ENCODE measurements around the gene LAMTOR2.

DNA sequence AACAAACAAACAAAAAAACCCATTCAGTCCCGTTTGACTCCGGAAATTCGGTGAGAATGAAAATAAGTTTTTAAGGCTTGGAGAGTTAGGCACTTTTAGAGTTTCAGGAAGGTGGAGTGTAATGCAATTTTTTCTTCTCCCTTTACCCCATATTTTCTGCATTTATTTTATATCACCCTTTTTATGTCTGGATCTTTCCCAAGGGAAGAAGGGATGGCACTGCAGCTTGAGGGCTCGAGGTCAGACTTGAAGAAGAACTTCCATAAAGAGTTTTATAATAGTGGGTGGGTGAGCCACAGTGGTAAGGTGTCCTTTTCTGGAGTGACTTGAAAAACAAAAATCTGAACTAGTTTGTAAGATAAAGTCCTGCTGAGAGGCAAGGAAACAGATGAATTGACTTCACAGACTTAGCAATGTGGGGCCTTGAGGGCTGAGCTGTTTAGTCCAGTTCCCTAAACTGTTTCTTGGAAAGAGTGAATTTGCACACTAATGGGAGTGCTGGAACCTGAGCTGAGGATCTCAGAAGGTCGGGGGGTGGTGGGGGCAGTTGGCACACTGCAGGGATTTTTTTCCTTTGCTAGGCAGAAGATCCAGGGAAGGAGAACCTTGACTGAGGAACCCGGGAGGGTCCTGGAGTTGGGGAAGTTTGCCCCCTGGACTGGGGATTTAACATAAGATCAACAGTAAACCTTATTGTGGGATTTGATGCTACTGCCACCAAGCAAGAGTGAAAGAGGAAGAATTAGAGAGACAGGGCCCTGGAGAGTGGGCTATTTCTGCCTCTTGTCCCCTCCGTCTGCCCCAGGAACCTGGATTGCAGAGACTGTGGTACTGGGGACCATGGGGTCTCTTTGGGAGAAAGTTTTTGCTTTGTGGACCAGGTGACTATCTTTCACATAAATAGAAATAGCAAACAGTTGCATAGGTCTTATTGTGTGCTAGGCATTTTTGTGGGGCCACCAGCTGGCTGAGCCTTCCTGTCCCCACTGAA, 29.5 kb downstream of the LAMTOR2 start:
- TF ChIP-seq, protein P1, sequence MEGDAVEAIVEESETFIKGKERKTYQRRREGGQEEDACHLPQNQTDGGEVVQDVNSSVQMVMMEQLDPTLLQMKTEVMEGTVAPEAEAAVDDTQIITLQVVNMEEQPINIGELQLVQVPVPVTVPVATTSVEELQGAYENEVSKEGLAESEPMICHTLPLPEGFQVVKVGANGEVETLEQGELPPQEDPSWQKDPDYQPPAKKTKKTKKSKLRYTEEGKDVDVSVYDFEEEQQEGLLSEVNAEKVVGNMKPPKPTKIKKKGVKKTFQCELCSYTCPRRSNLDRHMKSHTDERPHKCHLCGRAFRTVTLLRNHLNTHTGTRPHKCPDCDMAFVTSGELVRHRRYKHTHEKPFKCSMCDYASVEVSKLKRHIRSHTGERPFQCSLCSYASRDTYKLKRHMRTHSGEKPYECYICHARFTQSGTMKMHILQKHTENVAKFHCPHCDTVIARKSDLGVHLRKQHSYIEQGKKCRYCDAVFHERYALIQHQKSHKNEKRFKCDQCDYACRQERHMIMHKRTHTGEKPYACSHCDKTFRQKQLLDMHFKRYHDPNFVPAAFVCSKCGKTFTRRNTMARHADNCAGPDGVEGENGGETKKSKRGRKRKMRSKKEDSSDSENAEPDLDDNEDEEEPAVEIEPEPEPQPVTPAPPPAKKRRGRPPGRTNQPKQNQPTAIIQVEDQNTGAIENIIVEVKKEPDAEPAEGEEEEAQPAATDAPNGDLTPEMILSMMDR (conservative IDR thresholded peaks at IDR 0.05 in 1 of 2, IDR thresholded peaks at IDR 0.05 in 1 of 2; ENCODE audit: low read depth in 1 of 2, low read length in 2 of 2), result no peak
- no peak for TF ChIP-seq EZH2 (IDR thresholded peaks at IDR 0.05; ENCODE audit: low read length, missing control alignments)

Data from fibroblast of lung (primary cell).